Activated T-helper 1 cell treated with anti-CD3 and anti-CD28 coated beads, Interleukin-12 subunit alpha, Interleukin-12 subunit beta, Interleukin-2, Interleukin-4 antibody, amounts not matched to agents 30 ng/mL and 10 ng/mL and 1 ng/mL, durations not matched to agents 14 hours and 24 hours and 36 hours (primary cell): ENCODE results near the gene SUFU. TPM values are rescaled to one million over a fixed set of nuclear protein-coding genes. Genes with fewer than 3 reads are reported as not detected.
"Not testable (repeated sequence)": the region's sequence is repeated elsewhere in the genome, so short reads cannot be mapped to it uniquely, and the experiment has no call there.

Experiments used
- DNase-seq: peaks from one replicate; pipeline ENCODE4 v3.0.0; 2021; ENCODE audit warnings: low spot score
- H3K27ac Mint-ChIP-seq: one replicate; pipeline ENCODE4 v1.8.0; 2021; ENCODE audit warnings: mild to moderate bottlenecking, mixed read lengths
- H3K27me3 Mint-ChIP-seq: one replicate; pipeline ENCODE4 v1.8.0; 2022; ENCODE audit warnings: mild to moderate bottlenecking, moderate library complexity, mixed read lengths; ENCODE audit not compliant: insufficient read depth
- H3K36me3 Mint-ChIP-seq: one replicate; pipeline ENCODE4 v1.8.0; 2021; ENCODE audit warnings: low read depth, mixed read lengths
- H3K4me1 Mint-ChIP-seq: one replicate; pipeline ENCODE4 v1.8.0; 2021; ENCODE audit warnings: low read depth, mixed read lengths
- H3K4me3 Mint-ChIP-seq: one replicate; pipeline ENCODE4 v1.8.0; 2021; ENCODE audit warnings: mild to moderate bottlenecking, moderate library complexity, mixed read lengths
- H3K9me3 Mint-ChIP-seq: one replicate; pipeline ENCODE4 v1.8.0; 2021; ENCODE audit warnings: mixed read lengths
- intact Hi-C: fragments of 100-400 bp; cut with micrococcal nuclease; formaldehyde crosslinking; loops from one replicate; pipeline ENCODE4 v1.15.1; 2024
- total RNA-seq: library from RNA; stranded (reverse); gene quantifications from 2 replicates; pipeline ENCODE4 v1.2.3, GENCODE V29; 2022

SUFU gene
- total RNA-seq = 9.3 and 11.6 TPM in 2 replicates

DNA sequence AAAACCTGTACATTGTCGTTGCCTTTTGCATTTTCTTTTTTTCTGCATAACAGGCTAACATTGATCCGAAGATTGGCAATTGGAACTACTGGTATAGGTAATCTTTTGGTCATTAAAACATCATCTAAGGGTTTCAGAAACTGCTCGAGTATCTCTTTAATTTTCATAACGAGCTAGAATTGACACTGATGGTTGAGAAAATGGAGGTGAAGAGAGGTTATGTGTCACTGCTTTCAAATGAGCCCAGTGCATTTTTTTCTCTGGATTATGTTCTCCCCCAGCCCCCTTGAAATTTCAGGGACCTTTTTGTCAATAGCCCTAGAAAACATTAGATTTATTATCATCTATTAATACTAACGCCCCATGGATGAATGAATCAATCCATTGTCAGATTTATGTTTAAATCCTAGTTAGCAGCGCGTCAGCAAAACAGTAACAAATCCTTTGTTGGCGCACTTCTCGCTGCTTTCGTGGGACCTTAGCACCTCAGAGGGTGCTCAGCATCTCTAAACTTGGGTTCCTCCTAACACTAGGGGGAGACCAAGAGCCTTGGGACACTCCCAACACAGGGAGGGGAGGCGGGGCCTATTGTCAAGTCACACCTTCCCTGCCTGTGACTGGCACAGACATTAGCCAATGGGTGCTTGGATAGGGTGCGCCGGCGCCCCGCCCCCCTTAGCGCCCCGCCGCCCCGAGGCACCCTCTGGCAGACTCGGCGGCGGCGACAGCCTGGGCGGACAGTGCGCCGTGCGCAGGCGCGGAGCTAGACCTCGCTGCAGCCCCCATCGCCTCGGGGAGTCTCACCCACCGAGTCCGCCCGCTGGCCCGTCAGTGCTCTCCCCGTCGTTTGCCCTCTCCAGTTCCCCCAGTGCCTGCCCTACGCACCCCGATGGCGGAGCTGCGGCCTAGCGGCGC lies at the start of gene SUFU:
SUFU (plus strand) TSS at position 709 of the 915 bp plus-strand sequence; CDS start at position 890, 181 bp downstream.
- DNase-seq = peak; percentile 97
- H3K4me1 Mint-ChIP-seq = peaks cover 25% of the 10 kb centered on the region
- intact Hi-C loops = loop anchor here (1.0 to 5.0 kb wide), 9 partner anchors 42 to 864 kb away; partner anchors contain the start of genes BORCS7, KCNIP2 and TAF5
- no peak within 1 kb of the TSS for H3K4me3 Mint-ChIP-seq
- H3K9me3 Mint-ChIP-seq = no peaks in the 10 kb centered on the region
- no peaks in the 10 kb centered on the region for H3K27me3 Mint-ChIP-seq
- peaks cover 8% of the 10 kb centered on the region for H3K36me3 Mint-ChIP-seq
- H3K27ac Mint-ChIP-seq = peak within 1 kb of the TSS; percentile 84

DNA sequence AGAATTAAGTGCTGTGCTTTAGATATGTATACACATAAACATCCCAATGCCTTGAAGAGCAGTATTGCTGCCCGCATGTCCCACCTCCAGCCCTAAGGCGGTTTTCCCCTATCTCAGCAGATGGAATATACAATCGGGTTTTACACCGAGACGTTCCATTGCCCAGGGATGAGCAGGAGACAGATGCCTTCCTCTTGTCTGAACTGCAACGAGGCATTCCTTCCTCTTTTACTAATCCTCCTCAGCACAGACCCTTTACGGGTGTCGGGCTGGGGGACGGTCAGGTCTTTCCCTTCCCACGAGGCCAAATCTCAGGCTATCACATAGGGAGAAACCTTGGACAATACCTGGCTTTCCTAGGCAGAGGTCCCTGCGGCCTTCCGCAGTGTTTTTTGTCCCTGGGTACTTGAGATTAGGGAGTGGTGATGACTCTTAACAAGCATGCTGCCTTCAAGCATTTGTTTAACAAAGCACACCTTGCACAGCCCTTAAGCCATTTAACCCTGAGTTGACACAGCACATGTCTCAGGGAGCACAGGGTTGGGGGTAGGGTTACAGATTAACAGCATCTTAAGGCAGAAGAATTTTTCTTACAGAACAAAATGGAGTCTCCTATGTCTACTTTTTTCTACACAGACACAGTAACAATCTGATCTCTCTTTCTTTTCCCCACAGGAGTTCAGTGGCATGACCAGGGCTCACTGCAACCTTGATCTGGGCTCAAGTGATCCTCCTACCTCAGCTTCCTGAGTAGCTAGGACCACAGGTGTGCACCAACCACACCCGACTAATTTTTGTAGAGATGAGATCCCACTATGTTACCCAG lies 48.9 kb upstream of the SUFU start:
- intact Hi-C loops, DNase-seq, H3K27ac Mint-ChIP-seq, H3K27me3 Mint-ChIP-seq, H3K4me3 Mint-ChIP-seq, H3K9me3 Mint-ChIP-seq: not testable (repeated sequence)
- peaks cover 24% of the 10 kb centered on the region for H3K4me1 Mint-ChIP-seq
- H3K36me3 Mint-ChIP-seq = peaks cover 24% of the 10 kb centered on the region

DNA sequence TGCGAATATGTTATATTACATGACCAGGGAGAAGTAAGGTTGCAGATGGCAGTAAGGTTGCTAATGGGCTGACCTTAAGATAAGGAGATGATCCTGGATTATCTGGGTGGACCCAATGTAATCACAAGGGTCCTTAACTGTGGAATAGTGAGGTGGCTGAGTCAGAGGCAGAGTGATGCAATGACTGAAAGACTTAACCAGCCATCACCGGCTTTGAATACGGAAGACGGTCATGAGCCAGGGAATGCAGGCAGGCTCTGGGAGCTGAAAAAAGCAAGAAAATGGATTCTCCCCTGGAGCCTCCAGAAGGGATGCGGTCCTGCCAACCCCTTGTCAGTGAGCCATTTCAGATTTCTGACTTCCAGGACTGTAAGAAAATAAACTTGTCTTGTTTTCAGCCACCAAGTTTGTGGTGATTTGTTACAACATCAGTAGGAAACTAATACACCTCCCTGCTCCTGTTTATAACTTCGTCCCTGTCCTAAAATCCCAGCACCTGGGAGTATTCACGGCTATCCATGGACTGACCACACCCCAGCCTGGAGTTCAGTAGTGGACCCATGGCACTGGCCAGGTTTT lies 47.8 kb upstream of the SUFU start:
- peak overlapping the region; percentile 18 for H3K27ac Mint-ChIP-seq
- DNase-seq = no peak
- H3K27me3 Mint-ChIP-seq = no peaks in the 10 kb centered on the region
- no peaks in the 10 kb centered on the region for H3K9me3 Mint-ChIP-seq
- peaks cover 24% of the 10 kb centered on the region for H3K36me3 Mint-ChIP-seq
- peaks cover 29% of the 10 kb centered on the region for H3K4me1 Mint-ChIP-seq
- intact Hi-C loops = no loop called here
- no peak overlapping the region for H3K4me3 Mint-ChIP-seq

DNA sequence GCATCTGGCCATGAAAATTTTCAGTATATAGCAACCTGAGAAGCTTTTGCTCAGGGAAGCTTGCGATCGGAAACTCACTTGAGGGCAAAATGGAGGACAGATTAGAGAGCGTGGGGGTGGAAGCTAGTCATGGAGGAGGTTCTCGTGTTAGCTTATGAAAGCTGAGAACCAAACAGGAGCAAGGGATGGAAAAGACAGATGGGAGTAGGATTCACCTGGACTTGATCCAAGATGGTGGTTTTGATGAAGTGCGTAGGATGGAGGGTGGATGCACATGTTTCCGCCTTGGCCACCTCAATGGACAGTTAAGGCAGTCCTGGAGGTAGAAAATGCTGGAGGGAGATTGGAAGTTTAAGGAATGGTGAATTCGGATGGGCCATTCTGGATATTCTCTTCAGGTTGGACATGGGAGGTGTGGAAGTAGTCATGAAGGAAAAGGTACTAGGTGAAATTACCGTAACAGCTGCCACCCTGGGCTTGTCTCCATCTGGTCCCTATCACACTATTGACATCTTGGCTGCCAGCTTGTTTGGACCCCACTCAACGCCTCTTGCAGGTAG lies 46.1 kb upstream of the SUFU start:
- Mint-ChIP-seq H3K36me3 (peaks cover 16% of the 10 kb centered on the region), H3K4me1 (peaks cover 33% of the 10 kb centered on the region), H3K4me3 (no peak overlapping the region), H3K9me3 (no peaks in the 10 kb centered on the region), H3K27ac (no peak overlapping the region), H3K27me3 (peaks cover 1% of the 10 kb centered on the region)
- DNase-seq = no peak
- intact Hi-C loops = no loop called here

DNA sequence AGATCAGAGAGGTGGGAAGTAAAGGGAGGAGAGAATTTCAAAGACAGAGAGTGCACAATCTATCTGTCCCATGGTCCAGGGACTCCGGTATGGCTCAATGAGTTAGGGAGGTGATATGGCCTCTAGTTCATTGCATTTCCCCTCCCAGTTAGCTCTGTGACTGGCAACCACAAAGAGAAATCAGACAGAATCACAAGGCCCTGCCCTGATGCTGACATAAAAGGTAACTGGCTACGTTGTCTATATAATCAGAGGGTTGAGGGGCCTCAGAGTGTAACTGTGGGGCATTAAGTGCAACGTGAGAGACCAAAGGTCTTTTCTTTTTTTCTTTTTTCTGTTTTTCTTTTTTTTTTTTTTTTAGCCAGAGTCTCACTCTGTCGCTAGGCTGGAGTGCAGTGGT lies 45.1 kb upstream of the SUFU start:
- no peak overlapping the region for H3K4me3 Mint-ChIP-seq
- H3K4me1 Mint-ChIP-seq = peaks cover 26% of the 10 kb centered on the region
- no peak overlapping the region for H3K27ac Mint-ChIP-seq
- no peak for DNase-seq
- intact Hi-C loops = no loop called here
- no peaks in the 10 kb centered on the region for H3K9me3 Mint-ChIP-seq
- peaks cover 11% of the 10 kb centered on the region for H3K36me3 Mint-ChIP-seq
- H3K27me3 Mint-ChIP-seq = peaks cover 1% of the 10 kb centered on the region

DNA sequence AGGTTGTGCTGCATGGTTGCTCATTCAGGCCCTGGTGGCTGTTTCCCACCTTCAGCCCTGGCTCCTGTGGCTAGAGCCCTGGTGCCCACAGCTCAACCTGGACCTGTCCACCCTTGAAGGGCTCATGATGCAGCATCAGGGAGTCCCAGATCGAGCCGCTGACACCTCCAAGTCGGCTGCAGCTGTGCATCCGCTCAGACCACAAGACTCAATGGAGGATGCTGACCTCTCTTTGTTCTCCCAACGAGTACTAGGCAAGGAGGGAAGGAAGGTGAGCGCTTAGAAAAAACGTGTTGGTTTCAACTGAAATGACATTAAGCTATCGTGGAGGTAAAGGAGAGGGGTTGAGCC lies 43.0 kb upstream of the SUFU start:
- H3K27ac Mint-ChIP-seq = peak overlapping the region; percentile 87
- H3K9me3 Mint-ChIP-seq = no peaks in the 10 kb centered on the region
- H3K4me1 Mint-ChIP-seq = peaks cover 26% of the 10 kb centered on the region
- no peak for DNase-seq
- peaks cover 5% of the 10 kb centered on the region for H3K36me3 Mint-ChIP-seq
- peaks cover 1% of the 10 kb centered on the region for H3K27me3 Mint-ChIP-seq
- H3K4me3 Mint-ChIP-seq = peak overlapping the region; percentile 94
- intact Hi-C loops = loop anchor here (1.0 kb wide), 6 partner anchors 8 to 216 kb away; partner anchors contain the start of genes CUEDC2, GBF1 and SUFU

DNA sequence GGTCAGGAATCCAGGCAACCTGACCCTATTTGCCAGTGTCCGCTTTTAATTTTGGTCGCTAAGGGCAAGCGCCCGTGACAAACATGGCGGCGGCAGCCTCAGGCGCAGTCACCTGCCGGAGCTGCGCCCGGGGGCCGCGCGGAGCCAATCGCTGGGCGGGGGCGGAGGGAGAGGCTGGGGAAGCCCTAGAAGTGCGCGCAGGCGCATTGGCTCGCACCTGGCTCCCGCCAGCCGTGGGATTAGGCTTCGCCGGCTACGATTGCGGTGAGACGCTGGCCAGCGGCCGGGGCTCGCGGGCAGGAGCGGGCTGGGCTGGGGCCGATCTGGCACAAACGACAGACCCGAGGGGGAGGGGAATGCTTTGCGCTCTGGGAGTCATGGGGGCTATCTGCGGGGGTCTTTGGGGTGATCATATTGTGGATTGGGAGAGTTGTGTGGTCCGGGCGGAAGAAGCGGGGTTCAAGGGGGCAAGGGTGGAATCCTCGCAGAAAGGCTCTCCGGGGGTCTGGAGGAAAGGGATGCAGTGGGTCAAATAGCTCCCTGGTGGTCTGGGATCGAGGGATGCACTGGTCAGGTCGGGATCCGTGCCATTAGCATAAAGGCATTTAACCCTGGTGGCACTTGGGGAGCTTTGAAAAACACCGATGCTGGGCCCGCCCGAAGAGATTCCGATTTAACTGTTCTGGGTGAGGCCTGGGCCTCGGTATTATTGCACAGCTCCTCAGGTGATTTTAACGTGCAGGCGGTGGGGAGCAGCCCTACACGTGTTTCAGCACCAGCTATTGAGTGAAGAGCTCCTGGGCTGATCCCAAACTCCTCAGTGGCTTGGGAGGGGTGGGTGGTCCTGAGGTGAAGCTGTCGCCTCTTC lies 42.4 kb upstream of the SUFU start:
- Mint-ChIP-seq H3K4me3 (peak overlapping the region; percentile 94), H3K27me3 (peaks cover 1% of the 10 kb centered on the region), H3K4me1 (peaks cover 26% of the 10 kb centered on the region), H3K36me3 (peaks cover 3% of the 10 kb centered on the region), H3K9me3 (no peaks in the 10 kb centered on the region), H3K27ac (peak overlapping the region; percentile 87)
- DNase-seq = peak; percentile 91
- intact Hi-C loops = loop anchor here (1.0 kb wide), 6 partner anchors 8 to 216 kb away; partner anchors contain the start of genes CUEDC2, GBF1 and SUFU

DNA sequence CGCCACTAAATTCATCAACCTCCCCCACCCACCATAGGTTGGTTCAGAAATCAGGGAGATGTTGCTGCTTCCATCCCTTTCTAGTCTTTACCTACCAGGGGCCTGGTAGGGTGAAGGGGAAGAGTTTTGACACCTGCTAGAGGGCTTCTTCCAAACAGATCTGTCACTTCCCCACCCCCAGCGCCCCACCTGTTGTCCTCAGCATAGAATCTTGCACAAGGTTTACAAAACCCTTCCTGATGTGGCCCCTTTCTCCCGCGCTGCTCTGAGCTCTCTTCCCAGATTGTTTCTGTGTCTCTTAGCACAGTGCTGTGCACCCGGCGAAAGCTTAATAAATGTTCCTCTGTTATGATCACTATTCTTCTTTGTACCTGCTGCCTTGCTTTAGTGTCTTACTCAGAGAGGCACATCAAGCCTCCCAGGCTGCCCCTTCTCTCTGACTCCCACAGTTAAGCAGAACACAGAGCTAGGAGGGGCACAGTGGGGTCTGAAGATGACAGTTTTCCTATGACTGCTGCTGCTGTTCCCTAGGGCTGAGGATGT lies 41.2 kb upstream of the SUFU start:
- Mint-ChIP-seq H3K27ac (peak overlapping the region; percentile 6), H3K4me1 (peaks cover 26% of the 10 kb centered on the region), H3K27me3 (peaks cover 1% of the 10 kb centered on the region), H3K36me3 (peaks cover 5% of the 10 kb centered on the region), H3K9me3 (no peaks in the 10 kb centered on the region), H3K4me3 (peak overlapping the region; percentile 94)
- DNase-seq = no peak
- intact Hi-C loops = no loop called here

DNA sequence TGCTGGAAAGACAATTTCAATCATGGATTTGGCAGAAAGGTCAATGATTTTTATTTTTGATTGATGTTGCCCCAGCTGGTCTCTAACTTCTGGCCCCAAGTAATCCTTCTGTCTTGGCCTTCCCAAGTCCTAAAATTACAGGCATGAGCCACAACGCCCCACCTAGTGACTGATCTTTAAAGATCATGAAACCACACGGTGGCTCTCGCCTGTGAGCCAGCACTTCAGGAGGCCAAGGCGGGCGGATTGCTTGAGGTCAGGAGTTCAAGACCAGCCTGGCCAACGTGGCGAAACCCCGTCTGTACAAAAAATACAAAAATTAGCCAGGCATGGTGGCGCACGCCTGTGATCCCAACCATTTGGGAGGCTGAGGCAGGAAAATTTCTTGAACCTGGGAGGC lies 39.8 kb upstream of the SUFU start:
- Mint-ChIP-seq H3K36me3 (peaks cover 3% of the 10 kb centered on the region), H3K9me3 (no peaks in the 10 kb centered on the region), H3K27ac (no peak overlapping the region), H3K27me3 (peaks cover 1% of the 10 kb centered on the region), H3K4me1 (peaks cover 26% of the 10 kb centered on the region), H3K4me3 (no peak overlapping the region)
- DNase-seq = no peak
- intact Hi-C loops = no loop called here

DNA sequence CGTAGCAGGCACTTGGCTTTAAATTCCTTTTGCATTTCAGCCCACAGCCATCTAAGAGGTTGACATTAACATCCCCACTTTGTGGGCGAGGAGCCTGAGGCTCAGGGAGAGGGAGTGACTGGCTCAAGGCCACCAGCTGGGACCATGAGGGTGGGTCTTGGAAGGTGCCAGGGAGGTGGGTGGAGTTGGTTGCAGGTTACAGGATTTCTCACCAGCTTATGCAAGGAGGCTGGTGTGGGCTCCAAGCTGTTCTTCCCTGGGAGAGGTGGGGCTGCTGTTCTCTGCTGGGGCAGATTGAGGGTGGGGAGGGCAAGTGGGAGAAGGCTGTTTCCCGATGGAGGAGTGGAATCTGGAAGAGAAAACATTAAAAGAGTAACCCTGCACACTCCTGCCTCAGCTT lies 38.3 kb upstream of the SUFU start:
- Mint-ChIP-seq H3K27me3 (peaks cover 1% of the 10 kb centered on the region), H3K4me1 (peaks cover 31% of the 10 kb centered on the region), H3K9me3 (no peaks in the 10 kb centered on the region), H3K27ac (no peak overlapping the region), H3K4me3 (no peak overlapping the region), H3K36me3 (peaks cover 5% of the 10 kb centered on the region)
- intact Hi-C loops = no loop called here
- DNase-seq = no peak

DNA sequence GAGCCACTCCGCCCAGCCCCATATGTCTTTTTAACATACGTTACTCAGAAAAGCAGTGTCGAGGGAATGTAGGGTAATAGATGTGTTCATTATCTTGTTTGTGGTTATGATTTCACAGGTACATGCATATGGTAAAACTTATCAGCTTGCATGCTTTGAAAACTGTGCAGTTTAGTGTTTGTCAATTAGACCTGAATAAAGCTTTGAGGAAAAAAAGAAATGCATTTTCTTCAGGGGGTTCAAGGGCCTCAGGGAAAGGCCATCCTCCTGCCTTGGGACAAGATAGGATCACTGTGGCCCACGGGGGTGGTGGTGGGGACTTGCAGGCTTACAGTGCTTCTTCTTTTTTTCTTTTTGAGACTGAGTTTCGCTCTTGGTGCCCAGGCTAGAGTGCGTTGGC lies 36.5 kb upstream of the SUFU start:
- no peaks in the 10 kb centered on the region for H3K27me3 Mint-ChIP-seq
- H3K9me3 Mint-ChIP-seq = no peaks in the 10 kb centered on the region
- H3K4me1 Mint-ChIP-seq = peaks cover 13% of the 10 kb centered on the region
- intact Hi-C loops = no loop called here
- no peak overlapping the region for H3K4me3 Mint-ChIP-seq
- DNase-seq = no peak
- peaks cover 5% of the 10 kb centered on the region for H3K36me3 Mint-ChIP-seq
- H3K27ac Mint-ChIP-seq = no peak overlapping the region
